HG03097 (cell line): Measurements from ENCODE around the gene CFDP1.

Source experiments
- ATAC-seq: cut with Tn5 transposase; IDR thresholded peaks from one replicate; pipeline ENCODE4 v1.9.1; 2021; ENCODE audit not compliant: unreplicated experiment, low FRiP score

CFDP1 gene

DNA sequence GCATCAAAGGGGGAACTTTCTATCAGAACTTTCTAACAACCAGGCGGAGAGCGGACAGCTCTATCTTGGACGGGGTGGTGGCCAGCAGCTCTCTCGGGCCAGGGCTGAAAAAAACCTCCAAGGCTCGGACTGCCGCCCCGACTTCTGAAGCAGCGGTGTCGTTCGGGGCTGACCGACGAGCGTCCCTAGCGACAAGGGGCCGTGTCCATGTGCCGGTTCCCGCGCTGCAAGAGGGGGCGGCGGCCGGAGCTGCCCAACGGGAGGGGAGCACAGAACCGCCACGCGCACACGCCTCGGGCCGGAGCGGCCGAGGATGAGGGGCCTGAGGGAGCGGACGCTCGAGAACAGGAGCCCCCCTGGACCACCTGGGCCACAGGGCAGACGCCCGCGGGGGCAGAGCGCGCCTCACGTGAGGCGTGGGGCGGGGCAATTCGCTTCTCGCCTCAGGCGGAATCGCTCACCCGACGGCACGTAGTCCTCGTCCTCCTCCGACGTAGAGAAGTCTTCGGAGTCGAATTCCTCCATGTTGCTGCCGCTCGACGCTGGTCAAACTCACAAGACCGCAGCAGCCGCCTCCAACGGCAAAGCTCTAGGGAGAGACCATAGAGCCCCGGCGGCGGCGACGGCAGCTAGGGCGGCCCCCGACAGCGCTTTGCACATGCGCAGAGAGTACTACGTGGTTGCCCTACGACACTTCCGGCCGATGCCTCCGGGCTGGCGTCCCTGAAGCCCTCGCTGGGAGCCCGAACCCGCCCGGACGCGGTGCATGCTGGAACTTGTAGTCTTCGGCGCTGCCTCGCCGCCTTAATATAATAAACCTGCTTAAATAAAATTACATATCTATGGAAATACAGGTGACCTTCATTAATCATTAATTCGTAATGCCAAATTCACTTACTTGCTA, at the start of gene CFDP1:
Gene CFDP1 (minus strand): TSS at position 676 of the 904 bp plus-strand sequence. CDS start 151 bp downstream, at position 525.
- ATAC-seq: peak; percentile 84

DNA sequence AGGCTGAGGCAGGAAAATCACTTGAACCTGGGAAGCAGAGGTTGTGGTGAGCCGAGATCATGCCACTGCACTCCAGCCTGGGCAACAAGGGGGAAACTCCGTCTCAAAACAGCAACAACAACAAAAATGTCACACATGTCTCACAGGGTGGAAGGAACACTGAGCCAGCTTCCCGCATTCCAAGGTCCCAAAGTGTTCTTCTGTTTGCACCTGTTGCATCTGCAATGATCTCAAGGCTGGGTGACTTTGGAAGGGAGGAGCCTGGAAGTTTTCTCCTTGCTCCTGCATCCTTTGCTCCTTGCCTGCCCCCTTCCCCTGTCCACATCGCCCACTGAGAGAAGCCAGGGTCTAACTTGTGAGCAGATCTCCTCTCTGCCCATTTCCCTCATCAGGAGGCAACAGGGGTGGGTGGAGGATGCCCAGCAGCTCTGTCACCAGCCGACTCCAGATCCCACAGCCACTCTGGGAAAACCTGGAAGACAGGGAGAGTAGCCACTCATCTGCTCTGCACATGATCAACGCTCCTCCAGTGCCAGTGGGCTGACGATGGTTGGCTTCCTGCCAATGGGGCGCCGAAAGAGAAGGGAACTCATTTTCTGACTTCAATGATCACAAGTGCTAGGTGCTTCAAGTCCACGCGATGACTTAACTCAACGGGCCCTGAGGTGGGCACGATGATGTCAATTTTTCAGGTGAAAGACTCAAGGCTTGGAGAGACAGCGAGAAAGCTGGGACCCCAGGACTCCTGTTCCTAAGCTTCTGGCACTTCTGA, 49.3 kb upstream of the CFDP1 start:
- ATAC-seq: no peak

DNA sequence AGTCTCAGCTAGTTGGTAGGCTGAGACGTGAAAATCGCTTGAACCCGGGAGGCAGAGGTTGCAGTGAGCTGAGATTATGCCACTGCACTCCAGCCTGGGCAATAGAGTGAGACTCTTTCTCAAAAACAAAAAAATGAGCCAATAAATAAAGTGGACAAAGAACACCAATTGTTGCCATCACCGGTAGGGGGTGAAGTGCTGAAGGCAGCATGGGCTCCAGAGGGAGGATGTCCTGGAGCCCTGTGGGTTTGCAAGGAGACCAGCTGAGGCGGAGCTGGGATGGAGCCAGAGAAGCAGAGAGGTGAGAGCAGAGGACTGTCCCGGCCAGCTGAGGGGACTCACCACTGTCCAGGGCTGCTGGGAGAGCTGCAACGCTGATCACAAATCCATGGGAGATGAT, 48.2 kb upstream of the CFDP1 start:
- no peak for ATAC-seq

DNA sequence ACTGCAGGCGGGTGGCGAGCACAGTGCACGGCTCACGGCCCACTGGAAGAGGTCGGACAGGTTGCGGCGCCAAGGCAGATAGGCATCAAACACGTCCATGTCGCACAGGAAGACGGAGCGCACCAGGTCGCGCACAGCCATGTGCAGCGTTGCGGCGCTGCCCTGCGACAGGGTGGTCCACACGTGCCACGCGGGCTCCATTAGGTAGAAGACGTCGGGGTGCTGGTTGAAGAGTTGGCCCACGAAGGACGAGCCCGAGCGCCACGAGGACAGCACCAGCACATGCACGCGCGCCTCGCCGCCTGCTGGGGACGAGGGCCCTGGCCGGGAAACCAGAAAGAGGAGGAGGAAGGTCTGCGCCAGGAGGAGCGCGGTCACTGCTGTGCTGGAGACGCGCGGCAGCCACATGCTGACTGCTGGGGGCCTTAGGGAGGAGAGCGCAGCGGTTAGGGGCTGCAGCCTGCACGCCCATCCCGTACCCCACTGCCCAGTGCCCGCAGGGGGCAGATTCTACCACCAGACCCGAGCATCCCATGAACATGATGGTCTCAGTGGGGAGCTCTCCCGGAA, 46.2 kb upstream of the CFDP1 start:
- no peak for ATAC-seq

DNA sequence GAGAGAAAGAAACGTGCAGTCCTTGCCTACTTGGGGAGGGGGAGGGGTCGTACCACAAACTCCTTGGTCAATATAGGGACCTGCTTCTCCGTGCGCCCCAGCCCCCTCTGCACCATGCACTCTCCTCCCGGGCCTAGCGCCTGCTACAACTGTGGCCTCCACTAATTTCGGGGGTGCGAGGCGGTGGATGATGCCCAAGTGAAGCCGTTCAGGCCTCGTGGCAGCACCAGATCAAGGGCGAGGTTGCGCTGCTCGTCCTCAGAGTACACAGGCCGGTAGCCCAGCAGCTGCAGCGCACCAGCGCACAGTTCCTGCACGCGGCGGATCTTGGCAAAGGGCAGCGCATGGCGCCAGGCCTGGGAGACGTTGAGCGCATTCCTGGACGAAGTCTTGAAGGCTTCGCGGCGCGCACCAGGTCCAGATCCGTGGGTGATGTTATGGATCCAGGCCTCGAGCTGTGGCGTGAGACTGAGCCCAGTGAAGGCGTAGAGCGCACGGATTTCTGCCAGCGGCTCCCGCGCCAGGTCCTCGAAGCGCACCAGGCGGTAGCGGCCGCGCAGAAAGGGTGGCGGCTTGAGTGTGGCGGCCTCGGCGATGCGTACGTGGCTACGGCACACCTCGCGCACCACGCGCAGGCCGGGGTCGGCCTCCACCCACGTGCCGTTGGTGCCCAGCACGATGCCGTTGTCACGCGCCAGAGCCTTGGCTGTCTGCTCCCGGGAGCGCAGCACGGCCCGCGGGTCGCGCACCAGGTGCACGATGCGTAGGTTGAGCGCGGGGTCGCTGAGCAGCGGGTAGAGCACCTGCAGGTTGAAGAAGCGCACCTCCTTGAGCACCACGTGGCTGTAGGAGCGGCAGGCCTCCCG, 45.4 kb upstream of the CFDP1 start:
- no peak for ATAC-seq

DNA sequence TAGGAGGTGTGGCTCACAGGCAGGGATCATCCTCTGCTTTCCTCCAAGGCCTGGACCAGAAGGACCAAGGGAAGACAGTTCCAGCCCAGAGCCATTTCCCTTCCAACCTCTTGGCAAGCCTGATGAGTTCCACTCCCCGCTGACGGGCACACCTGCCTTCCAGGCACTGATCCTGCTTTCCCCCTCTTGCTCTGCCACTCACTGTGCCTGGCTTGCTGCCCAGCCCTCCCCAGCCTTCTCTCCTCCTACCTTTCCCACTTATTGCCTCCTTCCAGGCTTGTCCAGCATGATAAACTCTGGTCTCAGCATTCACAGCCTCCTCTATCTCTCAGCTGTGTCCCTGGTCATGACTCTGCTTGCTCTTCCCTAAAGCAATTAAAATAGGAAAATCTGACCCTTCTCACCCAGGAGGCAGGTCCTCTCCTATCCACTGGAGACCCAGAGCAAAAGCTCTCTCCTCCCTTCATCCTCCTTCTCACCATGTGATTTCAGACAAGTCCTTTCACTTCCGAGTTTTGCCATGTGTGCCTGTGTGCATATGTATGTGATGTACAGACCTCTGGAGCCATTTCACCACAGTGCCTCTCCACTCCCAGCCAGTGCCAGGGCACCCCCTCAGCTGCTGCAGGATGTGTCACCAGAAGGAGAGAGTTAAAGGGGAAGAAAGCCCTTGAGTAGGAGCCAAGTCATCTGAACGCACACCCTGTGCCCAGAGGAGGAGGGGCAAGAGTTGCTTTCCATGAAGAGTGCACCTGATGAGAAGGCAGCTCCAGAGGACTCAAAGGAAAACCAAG, 44.6 kb upstream of the CFDP1 start:
- no peak for ATAC-seq

DNA sequence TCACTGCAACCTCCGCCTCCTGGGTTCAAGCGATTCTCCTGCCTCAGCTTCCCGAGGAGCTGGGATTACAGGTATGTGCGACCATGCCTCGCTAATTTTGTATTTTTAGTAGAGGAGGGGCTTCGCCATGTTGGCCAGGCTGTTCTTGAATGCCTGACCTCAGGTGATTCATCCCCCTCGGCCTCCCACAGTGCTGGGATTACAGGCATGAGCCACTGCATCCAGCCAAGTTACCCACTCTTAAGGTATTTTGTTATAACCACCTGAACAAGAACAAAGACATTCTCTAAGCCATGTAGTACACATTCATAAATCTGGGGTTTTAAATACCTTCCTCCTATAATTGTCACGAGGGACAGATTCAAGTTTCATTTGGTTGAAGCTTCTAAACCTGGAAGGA, 43.5 kb upstream of the CFDP1 start:
- no peak for ATAC-seq

DNA sequence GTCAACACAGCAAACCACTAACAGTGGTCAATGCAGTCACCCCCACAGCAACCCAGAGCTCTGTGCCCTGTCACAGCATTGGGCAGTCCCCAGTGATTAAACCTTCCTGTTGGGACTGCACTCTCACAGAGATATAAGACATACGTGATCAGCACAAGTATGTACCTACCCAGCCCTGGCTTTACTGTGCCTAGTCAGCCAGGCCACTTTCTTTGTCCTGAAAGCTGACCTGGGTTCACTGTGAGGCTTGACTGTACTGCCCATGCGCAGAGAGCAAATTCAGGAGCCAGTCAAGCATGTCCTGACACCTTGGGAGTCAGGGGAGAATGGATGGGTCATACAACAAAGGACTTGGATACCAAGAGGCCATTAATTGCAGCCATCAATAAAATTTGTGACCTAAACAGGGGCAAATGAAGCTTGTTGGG, 42.1 kb upstream of the CFDP1 start:
- ATAC-seq: no peak

DNA sequence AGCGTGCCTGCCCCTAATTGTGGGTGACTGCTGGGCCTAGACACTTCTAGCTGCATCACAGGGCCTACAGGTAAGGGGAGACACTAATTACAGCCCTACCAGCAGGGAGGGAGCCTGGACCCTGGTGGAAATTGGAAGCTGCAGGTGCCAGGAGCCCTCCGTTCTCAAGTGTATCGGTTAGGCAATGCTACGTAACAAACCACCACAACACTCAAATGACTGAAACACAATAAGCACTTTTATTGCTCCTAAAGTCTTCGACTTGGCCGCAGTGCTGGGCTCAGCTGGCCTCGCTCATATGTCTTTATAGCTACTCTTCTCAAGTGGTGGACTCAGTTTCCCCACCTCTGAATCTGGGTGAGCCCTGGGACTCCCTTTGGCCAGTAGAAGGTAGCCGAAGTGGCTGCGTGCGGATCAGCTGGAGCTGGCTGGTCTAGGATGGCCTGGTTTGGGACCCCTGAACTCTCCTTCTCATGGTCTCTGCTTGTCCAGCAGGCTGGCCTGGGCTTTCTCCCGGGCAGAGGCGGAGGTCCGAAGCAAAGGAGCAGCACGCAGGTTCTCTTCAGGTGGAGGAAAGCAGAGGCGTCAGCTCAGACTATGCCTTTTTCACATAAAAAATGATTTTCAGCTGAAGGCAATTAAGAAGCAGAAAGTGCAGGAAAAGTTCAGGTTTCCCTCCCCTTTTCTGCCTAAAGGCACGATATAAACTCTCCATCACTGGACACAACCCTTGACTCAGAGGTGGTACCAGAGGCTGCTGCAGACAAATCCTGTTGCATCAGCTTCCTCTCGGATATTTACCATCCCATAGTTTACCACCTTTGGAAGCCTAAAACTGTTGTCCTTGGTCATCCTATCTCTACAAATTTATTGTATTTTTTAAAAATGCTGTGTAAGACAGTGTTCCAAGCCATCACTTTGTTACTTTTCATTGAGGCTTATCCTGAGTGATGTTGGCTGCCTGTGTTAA, 39.9 kb upstream of the CFDP1 start:
- ATAC-seq: no peak

DNA sequence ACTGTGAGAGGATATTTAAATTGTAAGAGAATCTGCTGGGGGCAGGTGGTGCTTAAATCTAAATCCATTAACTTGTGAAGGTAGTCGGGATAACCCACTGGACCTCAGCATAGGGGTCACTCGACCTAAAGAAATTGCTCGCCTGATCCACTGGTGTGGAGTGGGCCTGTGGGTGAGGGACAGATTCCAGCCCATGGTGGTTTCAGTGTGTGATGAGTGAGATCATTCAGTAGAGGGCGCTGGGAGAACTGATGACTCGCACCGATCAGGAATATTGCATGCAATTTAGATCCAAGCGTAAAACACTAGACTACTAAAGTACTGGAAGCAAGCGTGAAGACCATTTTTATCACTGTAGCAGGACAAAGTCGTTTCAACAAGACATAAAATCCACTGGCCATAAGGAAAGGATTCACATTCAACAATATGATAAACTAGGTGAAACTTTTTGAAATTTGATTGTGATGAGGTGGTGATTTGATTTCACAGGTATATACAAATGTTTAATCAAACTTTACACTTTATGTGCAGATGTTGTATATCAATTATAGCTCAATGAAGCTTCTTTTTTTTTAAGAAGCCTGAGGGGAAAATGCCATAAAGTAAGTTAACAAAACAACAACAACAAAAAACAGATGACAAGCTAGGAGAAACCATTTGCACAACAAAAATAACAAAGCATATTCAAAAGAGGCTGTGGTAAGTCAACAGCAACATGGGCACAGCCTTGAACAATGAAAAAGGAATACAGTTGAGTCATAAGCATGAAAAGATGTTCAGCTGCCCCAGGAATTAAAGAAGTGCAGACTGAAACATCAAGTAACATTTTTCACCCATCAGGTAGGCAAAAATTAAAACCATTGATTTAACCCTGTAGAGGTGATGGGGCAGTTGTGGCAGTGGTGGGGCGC, 38.7 kb upstream of the CFDP1 start:
- ATAC-seq: peak; percentile 64

DNA sequence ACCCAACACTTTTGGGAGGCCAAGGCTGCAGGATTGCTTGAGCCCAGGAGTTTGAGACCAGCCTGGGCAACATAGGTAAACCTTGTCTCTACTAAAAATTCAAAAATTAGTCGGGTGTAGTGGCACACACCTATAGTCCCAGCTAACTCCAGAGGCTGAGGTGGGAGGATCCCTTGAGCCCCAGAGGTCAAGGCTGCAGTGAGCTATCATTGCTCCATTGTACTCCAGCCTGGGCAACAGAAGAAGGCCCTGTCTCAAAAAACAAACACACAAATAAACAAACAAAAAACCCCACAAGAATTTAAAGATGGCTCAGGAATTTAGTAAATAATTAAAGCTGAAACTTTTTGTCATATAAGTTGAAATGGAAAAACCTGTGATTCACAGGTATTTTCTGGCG, 33.5 kb upstream of the CFDP1 start:
- no peak for ATAC-seq

DNA sequence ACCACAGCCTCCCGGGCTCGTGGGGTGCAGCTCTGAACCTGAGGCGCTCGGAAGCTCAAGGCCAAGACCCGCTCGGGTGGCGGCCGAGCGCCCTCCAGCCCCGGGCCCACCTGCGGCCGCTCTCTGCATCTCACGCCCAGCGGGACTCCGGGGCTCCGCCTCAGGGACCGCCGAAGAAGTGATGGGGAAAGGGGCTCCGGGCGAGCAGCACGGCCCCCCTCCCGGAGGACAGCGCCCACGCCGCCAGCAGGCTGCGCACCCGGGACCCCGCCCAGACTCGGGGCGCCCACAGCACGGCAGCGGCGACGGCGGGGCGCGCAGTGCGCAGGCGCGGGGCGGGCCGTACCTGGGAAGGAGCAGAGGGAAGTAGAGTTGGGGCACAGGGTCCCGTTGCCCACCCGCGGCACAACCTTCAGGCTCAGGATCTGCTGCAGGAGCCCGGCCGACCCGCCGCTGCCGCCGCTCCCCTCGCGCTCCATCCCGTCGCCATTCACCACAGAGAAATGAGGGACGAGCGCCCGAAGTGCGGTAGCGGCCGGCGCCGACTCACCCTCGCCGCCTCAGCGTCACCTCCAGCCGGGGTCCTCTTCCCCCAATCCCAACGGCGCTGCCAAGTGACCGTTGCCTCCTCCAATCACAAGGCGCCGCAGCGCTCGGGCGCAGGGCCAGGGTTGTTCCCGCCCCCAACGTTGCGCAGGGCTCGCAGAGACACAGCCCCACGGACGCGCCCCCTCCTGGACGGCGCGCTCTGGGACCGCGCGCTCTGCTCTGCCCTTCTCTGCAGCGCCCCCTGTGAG, 31.0 kb upstream of the CFDP1 start, which contains the start of gene TMEM170A:
Gene TMEM170A (minus strand): TSS at position 568 of the 797 bp plus-strand sequence. CDS start 89 bp downstream, at position 479.
- ATAC-seq: peak; percentile 95

DNA sequence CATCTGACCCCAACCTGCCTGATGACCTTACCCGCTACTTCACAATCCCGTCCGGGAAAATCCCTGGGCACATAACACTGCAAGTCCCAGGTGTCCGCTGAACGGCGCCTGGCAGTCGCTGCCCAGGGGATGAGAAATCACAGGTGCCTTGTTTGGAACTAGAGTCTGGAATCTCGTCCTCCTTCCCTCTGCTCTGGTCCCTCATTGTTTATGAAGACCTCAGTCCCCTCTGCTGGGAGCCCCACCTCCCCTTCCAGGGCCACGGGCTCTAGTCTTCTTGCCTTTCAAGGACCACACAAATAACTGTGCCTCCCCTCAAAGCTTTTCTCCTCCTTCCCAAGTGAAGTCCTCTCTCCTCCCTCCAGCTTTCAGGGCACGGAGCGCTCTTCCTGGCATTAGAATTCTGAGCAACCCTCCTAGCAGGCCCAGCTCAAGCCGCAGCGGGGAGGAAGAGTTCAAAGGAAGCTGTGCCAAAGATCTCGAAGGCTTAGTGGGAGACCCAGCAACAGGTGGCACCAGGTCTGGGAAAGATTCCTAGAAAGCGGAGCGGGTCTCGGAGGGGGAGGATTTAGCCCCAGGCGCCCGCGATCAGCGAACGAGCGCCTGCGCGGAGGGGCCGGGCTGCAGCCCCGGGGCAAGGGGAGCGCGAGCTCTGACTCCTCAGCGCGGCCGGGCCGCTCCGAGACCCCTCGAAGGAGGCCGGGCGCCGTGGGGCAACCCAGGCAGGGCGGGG, 30.3 kb upstream of the CFDP1 start:
- peak; percentile 11 for ATAC-seq

DNA sequence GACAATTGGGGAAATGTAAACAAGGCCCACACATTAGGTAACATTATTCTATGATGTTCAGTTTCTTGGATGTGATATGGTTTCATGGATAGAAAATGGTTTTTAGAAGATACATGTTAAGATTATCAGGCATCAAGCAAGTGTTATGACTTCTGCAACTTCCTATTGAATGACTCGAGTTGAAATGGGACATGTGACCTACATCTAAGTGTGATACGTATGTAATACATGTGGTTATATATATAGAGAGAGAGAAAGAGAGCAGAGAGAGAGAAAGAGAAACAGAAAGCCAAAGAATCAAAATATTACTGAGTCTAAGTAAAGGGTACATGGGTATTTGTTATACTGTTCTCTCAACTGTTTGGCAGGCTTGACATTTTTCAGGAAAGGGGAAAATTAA, 29.5 kb upstream of the CFDP1 start:
- no peak for ATAC-seq

DNA sequence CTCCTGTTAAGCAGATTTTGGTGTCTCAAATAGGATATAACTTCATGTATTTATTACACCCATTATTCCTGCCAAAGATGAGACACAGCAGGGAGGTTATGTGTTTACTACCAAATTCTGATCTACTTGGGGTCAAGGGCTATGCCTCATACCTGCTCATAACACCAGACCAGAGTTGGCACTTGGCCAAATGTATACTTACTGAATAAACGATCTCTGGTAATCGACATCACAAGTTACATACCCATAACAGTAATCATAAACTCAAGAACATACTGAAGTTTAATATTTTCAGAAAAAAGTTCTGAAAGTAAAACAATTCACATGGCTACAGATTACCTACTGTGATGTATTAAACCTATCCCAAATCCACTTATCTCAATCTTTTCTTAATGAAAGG, 28.3 kb upstream of the CFDP1 start:
- ATAC-seq: no peak

DNA sequence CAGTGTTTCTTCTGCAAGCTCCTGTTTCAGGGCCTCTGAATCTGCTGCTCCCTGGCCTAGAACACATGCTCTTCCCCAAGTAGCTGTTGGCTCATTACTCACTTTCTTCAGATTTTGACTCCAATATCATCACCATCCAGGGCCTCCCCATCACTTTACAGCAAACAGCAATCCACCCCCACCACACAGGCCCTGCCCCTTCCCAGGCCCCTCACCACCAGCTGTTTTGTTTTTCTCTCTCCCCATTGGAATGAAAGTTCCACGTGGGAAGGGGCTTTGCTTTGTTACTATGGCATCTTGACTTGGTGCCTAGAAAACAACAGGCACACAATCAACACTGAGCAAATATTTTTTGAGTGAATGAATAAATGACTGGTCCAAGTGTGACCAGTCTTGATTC, 27.1 kb upstream of the CFDP1 start:
- ATAC-seq: no peak
